GM23248 (cell line): ENCODE data around the gene REG1B.

Source experiments
- EZH2 ChIP-seq: fragments of 200-600 bp; sonication (generic); IDR thresholded peaks from 2 replicates; pipeline ENCODE4 v1.6.1; 2018; ENCODE audit warnings: antibody characterized with exemption, mild to moderate bottlenecking; ENCODE audit not compliant: insufficient read depth, poor library complexity, severe bottlenecking
- EZH2phosphoT487 ChIP-seq: fragments of 200-600 bp; sonication (generic); IDR thresholded peaks from 2 replicates; pipeline ENCODE4 v1.6.1; 2018; ENCODE audit warnings: antibody characterized with exemption, moderate library complexity, mild to moderate bottlenecking, low read depth; ENCODE audit not compliant: insufficient read depth

GRCh38 chr2:79114797-79115494, 27.2 kb upstream of the REG1B start:
- TF ChIP-seq EZH2, result no peak
- TF ChIP-seq EZH2phosphoT487, result no peak
